MCF 10A (cell line): ENCODE results near the gene ANXA6. TPM values are rescaled to one million over a fixed set of nuclear protein-coding genes. Genes with fewer than 3 reads are reported as not detected.

ENCODE experiments used
- BruUV-seq: library from RNA; stranded (reverse); fragments of 400-500 nt; replicated peaks from 2 replicates; lab custom pipeline; 2021; lab: Mats Ljungman, UMichigan
- CTCF ChIA-PET: fragments of 300-600 bp; sonication (Branson Sonifier 250); formaldehyde crosslinking; extraction: SDS; loops from one replicate; lab custom pipeline; 2021; ENCODE audit warnings: antibody characterized with exemption, inconsistent platforms; lab: Yijun Ruan, JAX
- POLR2A ChIA-PET: fragments of 300-600, 350-650 bp; sonication (Branson Sonifier 250); formaldehyde crosslinking; extraction: SDS; loops from one replicate; lab custom pipeline; 2020; ENCODE audit warnings: antibody characterized with exemption, inconsistent platforms; lab: Yijun Ruan, JAX
- DNase-seq: peaks from one replicate; pipeline ENCODE4 v3.0.0-alpha.2; 2018; ENCODE audit not compliant: unreplicated experiment
- H3K27ac Mint-ChIP-seq: one replicate; pipeline ENCODE4 v1.8.0; 2022; ENCODE audit warnings: mild to moderate bottlenecking, low read depth, mixed read lengths; ENCODE audit not compliant: unreplicated experiment
- H3K27me3 Mint-ChIP-seq: one replicate; pipeline ENCODE4 v1.8.0; 2022; ENCODE audit warnings: mixed read lengths; ENCODE audit not compliant: insufficient read depth, unreplicated experiment
- H3K36me3 Mint-ChIP-seq: one replicate; pipeline ENCODE4 v1.8.0; 2022; ENCODE audit warnings: mild to moderate bottlenecking, moderate library complexity, mixed read lengths; ENCODE audit not compliant: insufficient read depth, unreplicated experiment
- H3K4me1 Mint-ChIP-seq: one replicate; pipeline ENCODE4 v1.8.0; 2022; ENCODE audit warnings: mixed read lengths; ENCODE audit not compliant: insufficient read depth, unreplicated experiment
- H3K4me3 Mint-ChIP-seq: one replicate; pipeline ENCODE4 v1.8.0; 2022; ENCODE audit warnings: mild to moderate bottlenecking, moderate library complexity, mixed read lengths; ENCODE audit not compliant: unreplicated experiment
- H3K9me3 Mint-ChIP-seq: one replicate; pipeline ENCODE4 v1.8.0; 2022; ENCODE audit warnings: mixed read lengths; ENCODE audit not compliant: unreplicated experiment
- CTCF ChIP-seq: fragments of 200-600 bp; IDR thresholded peaks from one replicate; pipeline ENCODE4 v1.8.0; 2022; ENCODE audit warnings: antibody characterized with exemption, mild to moderate bottlenecking; ENCODE audit not compliant: unreplicated experiment
- intact Hi-C: fragments of 100-400 bp; cut with micrococcal nuclease; formaldehyde crosslinking; loops from 2 replicates; pipeline ENCODE4 v1.14.1; 2022
- total RNA-seq: library from RNA; stranded (reverse); gene quantifications from 2 replicates; pipeline ENCODE4 v1.2.3, GENCODE V29; 2022

ANXA6 gene
- total RNA-seq, 1 experiment from 2014 or later: 2.6 TPM

DNA sequence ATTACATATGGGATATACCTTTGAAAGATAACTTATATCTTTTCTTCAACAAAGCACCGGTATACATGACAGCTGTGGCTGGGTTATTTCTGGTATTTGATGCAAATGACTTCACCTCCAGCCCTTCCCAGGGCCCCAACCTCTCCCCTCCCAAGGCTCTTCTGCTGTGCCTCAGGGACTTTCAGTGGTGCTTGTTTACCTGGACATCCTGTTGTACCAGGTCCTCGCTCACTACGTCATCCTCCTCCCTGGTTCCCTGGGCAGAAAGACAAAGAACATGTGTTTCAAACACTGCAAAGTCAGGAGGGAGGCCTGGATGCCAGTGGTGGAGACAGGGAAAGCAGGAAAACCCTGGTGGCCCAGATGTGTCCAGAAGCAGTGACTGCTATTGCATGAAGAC lies 23.4 kb downstream of the ANXA6 start:
- intact Hi-C loops: no loop called here
- Mint-ChIP-seq H3K9me3 (no peaks in the 10 kb centered on the region), H3K36me3 (no peaks in the 10 kb centered on the region), H3K4me3 (no peak overlapping the region), H3K27me3 (no peaks in the 10 kb centered on the region), H3K27ac (no peak overlapping the region), H3K4me1 (no peaks in the 10 kb centered on the region)
- CTCF ChIA-PET: interaction anchor here (0.7 to 23.9 kb wide), 9 partner anchors 8 to 105 kb away, joined by 3 to 745 read pairs (median 4); no protein-coding TSS in a partner anchor
- no TSS peak for BruUV-seq
- no peak for TF ChIP-seq CTCF
- POLR2A ChIA-PET: no interaction called here
- DNase-seq: no peak

DNA sequence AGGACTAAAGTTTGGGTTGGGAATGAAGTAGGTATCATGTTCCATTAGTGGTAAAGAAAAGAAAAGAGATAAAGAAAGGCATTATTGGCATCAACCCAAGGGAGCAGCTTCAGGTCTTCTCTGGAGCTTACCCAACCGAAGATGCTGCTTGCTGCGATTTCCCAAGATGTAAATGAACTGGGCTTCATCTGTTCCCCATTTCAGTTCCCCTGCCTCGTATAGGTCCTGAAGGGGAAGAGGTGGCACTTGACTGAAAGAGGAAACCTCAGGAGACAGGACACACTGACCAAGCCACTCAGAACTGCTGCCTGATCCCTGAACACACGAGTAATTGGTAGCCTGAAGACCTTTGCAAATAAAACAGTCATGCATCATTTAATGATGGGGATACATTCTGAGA lies 24.6 kb downstream of the ANXA6 start:
- no peak overlapping the region for H3K27ac Mint-ChIP-seq
- H3K27me3 Mint-ChIP-seq: peaks cover under 1% of the 10 kb centered on the region
- CTCF ChIA-PET: interaction anchor here (0.5 to 29.6 kb wide), 8 partner anchors 7 to 462 kb away, joined by 3 to 1587 read pairs (median 28); partner anchors contain the start of genes CCDC69 and TNIP1
- H3K4me3 Mint-ChIP-seq: no peak overlapping the region
- POLR2A ChIA-PET: no interaction called here
- H3K9me3 Mint-ChIP-seq: no peaks in the 10 kb centered on the region
- no peaks in the 10 kb centered on the region for H3K36me3 Mint-ChIP-seq
- no TSS peak for BruUV-seq
- DNase-seq: no peak
- intact Hi-C loops: no loop called here
- TF ChIP-seq CTCF: no peak
- no peaks in the 10 kb centered on the region for H3K4me1 Mint-ChIP-seq

- peaks cover 11% of the 10 kb centered on the region for H3K27me3 Mint-ChIP-seq
- peaks cover 3% of the 10 kb centered on the region for H3K4me1 Mint-ChIP-seq
- ChIA-PET CTCF (interaction anchor here (0.9 to 29.6 kb wide), 11 partner anchors 5 to 109 kb away, joined by 3 to 1587 read pairs (median 14); partner anchors contain the start of genes CCDC69 and TNIP1), POLR2A (interaction anchor here (0.6 kb wide), 1 partner anchor 108 kb away, joined by 3 read pairs; no protein-coding TSS in a partner anchor)
- H3K27ac Mint-ChIP-seq: no peak overlapping the region
- no peak for DNase-seq
- H3K4me3 Mint-ChIP-seq: no peak overlapping the region
- H3K9me3 Mint-ChIP-seq: no peaks in the 10 kb centered on the region
- intact Hi-C loops: no loop called here
- TF ChIP-seq CTCF: no peak
- H3K36me3 Mint-ChIP-seq: no peaks in the 10 kb centered on the region
- no TSS peak for BruUV-seq
These were observed 26.4 kb downstream of the ANXA6 start for GRCh38 chr5:151130922-151131891.
